AG04449 (cell line): ENCODE measurements around the gene MDM2.

Source experiments
- CTCF ChIA-PET: fragments of 350-600 bp; formaldehyde crosslinking; extraction: SDS; loops from one replicate; lab custom pipeline; 2021; ENCODE audit warnings: antibody characterized with exemption; lab: Yijun Ruan, JAX
- POLR2A ChIA-PET: fragments of 400-600, 350-600 bp; formaldehyde crosslinking; extraction: SDS; loops from one replicate; lab custom pipeline; 2020; ENCODE audit warnings: antibody characterized with exemption, inconsistent platforms; lab: Yijun Ruan, JAX
- DNase-seq: peaks from one replicate; pipeline ENCODE4 v3.0.0-alpha.2; 2010; ENCODE audit warnings: low read depth, low spot score
- H3K4me3 ChIP-seq: 2 replicates; pipeline ENCODE4 v1.5.1; 2011; ENCODE audit warnings: low read depth, mild to moderate bottlenecking, control low read depth, low read length
- TF ChIP-seq, protein P1 (sequence below): IDR thresholded peaks from one replicate; pipeline ENCODE4 v1.5.1; 2011; ENCODE audit warnings: mild to moderate bottlenecking, moderate library complexity, low read length, control low read depth, inconsistent platforms; ENCODE audit not compliant: insufficient read depth; ENCODE audit errors: missing control alignments

MDM2 gene

DNA sequence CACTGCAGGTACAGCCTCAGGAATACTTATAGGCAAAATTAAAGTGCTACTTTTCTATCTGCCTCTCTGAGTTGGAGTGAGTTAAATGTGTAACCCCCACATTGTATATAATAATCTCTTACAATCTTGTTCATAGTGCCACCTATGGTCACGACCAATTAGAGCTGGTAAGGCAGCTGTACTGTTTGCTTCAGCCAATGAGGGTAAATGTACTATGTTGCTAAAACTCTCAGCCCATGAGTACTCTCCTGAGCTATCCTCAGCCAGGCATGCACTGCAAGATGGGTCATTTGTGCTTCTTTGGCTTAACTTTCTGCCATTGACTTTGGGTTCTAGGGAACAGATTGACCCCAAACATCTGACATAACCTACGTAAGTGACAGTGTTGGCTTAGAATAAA is 15.0 kb upstream of the MDM2 start:
- TF ChIP-seq, protein P1, sequence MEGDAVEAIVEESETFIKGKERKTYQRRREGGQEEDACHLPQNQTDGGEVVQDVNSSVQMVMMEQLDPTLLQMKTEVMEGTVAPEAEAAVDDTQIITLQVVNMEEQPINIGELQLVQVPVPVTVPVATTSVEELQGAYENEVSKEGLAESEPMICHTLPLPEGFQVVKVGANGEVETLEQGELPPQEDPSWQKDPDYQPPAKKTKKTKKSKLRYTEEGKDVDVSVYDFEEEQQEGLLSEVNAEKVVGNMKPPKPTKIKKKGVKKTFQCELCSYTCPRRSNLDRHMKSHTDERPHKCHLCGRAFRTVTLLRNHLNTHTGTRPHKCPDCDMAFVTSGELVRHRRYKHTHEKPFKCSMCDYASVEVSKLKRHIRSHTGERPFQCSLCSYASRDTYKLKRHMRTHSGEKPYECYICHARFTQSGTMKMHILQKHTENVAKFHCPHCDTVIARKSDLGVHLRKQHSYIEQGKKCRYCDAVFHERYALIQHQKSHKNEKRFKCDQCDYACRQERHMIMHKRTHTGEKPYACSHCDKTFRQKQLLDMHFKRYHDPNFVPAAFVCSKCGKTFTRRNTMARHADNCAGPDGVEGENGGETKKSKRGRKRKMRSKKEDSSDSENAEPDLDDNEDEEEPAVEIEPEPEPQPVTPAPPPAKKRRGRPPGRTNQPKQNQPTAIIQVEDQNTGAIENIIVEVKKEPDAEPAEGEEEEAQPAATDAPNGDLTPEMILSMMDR, result no peak
- no peak for DNase-seq
- ChIA-PET POLR2A (no interaction called here), CTCF (interaction anchor here (1.0 to 5.9 kb wide), 2 partner anchors 12 to 15 kb away, joined by 3 to 37 read pairs; partner anchors contain the start of gene MDM2)
- H3K4me3 ChIP-seq, result no peak overlapping the region

DNA sequence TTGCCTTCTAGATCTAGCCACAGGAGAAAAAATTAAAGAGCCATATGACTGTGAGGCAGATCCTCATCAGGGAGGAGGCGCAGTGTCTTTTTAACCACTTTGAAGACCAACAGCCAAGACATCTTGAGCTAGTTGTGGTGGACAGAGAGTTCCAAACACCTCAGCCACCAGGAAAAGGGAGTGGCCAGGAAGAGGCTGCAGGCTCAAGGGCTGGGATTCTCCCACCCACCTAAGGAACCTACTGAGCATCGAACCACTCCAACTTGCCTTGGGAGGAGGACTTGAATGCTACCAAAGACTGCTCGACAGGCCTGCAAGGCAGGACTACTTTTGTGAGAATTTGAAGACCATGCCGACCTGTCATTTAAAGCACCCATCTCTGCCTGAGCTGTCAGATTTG is 14.5 kb upstream of the MDM2 start:
- ChIA-PET CTCF (interaction anchor here (0.7 to 5.9 kb wide), 3 partner anchors 13 to 37 kb away, joined by 3 to 37 read pairs (median 4); partner anchors contain the start of gene MDM2), POLR2A (no interaction called here)
- no peak overlapping the region for H3K4me3 ChIP-seq
- TF ChIP-seq, protein P1, result no peak
- no peak for DNase-seq

DNA sequence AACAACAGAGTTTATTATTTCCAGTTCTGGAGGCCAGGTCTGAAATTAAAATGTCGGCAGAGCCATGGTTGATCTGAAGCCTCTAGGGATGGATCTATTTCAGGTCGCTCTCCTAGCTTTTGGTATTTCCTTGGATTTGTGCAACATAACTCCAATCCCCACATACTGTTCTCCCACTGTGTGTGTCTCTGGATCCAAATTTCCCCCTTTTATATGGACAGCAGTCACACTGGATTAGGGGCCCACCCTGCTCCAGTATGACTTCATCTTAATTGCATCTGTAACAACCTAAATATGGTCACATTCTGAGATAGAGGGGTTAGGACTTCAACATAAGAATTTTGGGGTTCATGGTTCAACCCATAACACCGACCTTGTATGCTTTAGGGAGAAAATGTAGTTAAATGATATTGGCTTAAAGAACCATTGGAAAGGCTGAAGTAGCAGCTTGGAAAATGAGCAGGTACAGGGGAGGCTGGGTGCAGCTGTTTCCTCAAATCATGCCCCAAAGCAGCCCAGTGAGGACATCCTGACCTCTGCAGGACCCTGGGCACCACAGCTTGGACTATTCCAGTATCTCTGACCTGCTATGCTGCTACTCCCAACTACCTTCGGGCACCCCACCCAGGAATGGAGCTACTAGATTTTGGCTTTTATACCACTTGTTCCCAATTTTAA is 13.9 kb upstream of the MDM2 start:
- ChIA-PET POLR2A (no interaction called here), CTCF (interaction anchor here (0.7 to 5.9 kb wide), 2 partner anchors 14 to 36 kb away, joined by 4 to 37 read pairs; partner anchors contain the start of gene MDM2)
- DNase-seq, result no peak
- TF ChIP-seq, protein P1, result no peak
- H3K4me3 ChIP-seq, result no peak overlapping the region

DNA sequence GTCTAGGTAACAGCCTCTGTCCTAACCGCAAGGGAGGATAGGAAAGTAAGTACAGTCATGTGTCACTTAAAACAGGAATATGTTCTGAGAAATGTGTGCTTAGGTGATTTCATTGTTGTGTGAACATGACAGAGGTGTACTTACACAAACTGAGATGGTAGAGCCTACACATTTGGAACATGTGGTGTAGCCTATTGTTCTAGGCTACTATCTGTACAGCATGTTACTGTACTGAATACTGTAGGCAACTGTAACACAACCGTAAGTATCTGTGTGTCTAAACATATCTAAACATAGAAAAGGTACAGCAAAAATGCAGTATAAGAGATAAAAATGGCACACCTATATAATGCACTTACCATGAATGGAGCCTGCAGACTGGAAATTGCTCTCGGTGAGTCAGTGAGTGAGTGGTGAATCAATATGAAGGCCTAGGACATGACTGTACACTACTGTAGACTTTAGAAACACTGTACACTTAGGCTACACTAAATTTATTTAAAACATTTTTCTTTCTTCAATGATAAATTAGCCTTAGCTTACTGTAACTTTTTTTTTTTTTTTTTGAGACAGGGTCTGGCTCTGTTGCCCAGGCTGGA is 13.2 kb upstream of the MDM2 start:
- H3K4me3 ChIP-seq, result no peak overlapping the region
- CTCF ChIA-PET, result interaction anchor here (0.6 to 5.9 kb wide), 3 partner anchors 10 to 468 kb away, joined by 3 to 37 read pairs (median 3); partner anchors contain the start of gene MDM2
- TF ChIP-seq, protein P1, result no peak
- no peak for DNase-seq
- POLR2A ChIA-PET, result interaction anchor here (1.1 kb wide), 1 partner anchor 14 kb away, joined by 5 read pairs; no protein-coding TSS in a partner anchor

DNA sequence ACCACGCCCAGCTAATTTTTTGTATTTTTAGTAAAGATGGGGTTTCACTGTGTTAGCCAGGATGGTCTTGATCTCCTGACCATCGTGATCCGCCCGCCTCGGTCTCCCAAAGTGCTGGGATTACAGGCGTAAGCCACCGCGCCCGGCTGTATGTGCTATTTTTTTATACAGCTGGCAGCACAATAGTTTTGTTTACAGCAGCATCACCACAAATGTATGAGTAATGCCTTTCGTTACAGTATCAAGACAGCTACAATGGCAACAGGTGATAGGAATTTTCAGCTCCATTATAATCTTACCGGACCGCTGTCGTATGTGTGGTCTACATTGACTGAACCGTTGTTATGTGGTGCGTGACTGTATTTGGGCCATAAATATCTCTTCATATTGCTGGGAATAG is 11.6 kb upstream of the MDM2 start:
- H3K4me3 ChIP-seq, result no peak overlapping the region
- DNase-seq, result no peak
- ChIA-PET CTCF (interaction anchor here (1.2 to 5.9 kb wide), 3 partner anchors 9 to 12 kb away, joined by 3 to 37 read pairs (median 4); partner anchors contain the start of gene MDM2), POLR2A (no interaction called here)
- TF ChIP-seq, protein P1, result no peak

DNA sequence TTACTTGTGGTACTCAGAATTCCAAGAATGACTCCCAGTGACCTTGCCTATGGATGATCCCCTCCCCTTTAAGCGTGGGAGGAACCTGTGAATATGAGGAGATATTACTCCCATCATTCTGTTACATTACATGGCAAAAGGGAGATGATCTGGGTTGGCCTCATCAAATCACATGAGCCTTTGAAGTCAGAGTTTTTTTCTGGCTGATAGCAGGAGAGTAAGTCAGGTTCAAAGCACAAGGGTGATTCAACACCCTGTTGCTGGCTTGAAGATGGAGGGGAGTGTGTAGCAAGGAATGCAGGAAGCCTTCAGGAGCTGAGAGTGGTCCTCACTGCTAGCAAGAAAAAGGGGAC is 9.1 kb upstream of the MDM2 start:
- no peak overlapping the region for H3K4me3 ChIP-seq
- POLR2A ChIA-PET, result no interaction called here
- no peak for DNase-seq
- CTCF ChIA-PET, result no interaction called here
- TF ChIP-seq, protein P1, result no peak
